Gastroesophageal sphincter (tissue), 4 donors: ENCODE results near the gene SGSH. TPM values are rescaled to one million over a fixed set of nuclear protein-coding genes. Genes with fewer than 3 reads are reported as not detected.

ENCODE experiments used
- ATAC-seq: fragments of 150-250 bp; one replicate; pipeline ENCODE4 v1.9.1; 2016; ENCODE audit warnings: mild to moderate bottlenecking, moderate library complexity
- H3K27ac ChIP-seq, 4 donors: fragments of 200-600 bp; sonication (generic) in 3 of 4; 1 replicate in 3 of 4; 2 replicates in 1 of 4; pipeline ENCODE4 v1.5.1; 2016 to 2019
- H3K27me3 ChIP-seq: fragments of 200-600 bp; sonication (generic); one replicate; pipeline ENCODE4 v1.5.1; 2019
- H3K36me3 ChIP-seq, 2 donors: fragments of 200-600 bp; sonication (generic); one replicate each; pipeline ENCODE4 v1.5.1; 2019; ENCODE audit warnings: control low read depth in 1 of 2
- H3K4me1 ChIP-seq, 3 donors: fragments of 200-600 bp; sonication (generic); 1 replicate in 2 of 3; 2 replicates in 1 of 3; pipeline ENCODE4 v1.5.1; 2016 to 2019; ENCODE audit warnings: control low read depth in 2 of 3
- H3K4me3 ChIP-seq, 2 donors: fragments of 200-600 bp; sonication (generic); one replicate each; pipeline ENCODE4 v1.5.1; 2019; ENCODE audit warnings: mild to moderate bottlenecking in 1 of 2, moderate library complexity in 1 of 2
- H3K9me3 ChIP-seq, 3 donors: fragments of 200-600 bp; sonication (generic); one replicate each; pipeline ENCODE4 v1.5.1; 2017 to 2019; ENCODE audit warnings: control low read depth in 2 of 3
- CTCF ChIP-seq, 4 experiments: fragments of 200-600 bp in 2 of 4; fragments of 450-650 bp in 2 of 4; sonication (generic) in 1 of 4; IDR thresholded peaks; one replicate each; pipeline ENCODE4 v1.5.1; 2017 to 2019; ENCODE audit warnings: antibody characterized with exemption in 4 of 4, mild to moderate bottlenecking in 2 of 4, moderate library complexity in 2 of 4
- EP300 ChIP-seq: sonication (generic); formaldehyde crosslinking; IDR thresholded peaks from one replicate; pipeline ENCODE4 v1.6.1; 2017; ENCODE audit warnings: antibody characterized with exemption, mild to moderate bottlenecking
- POLR2A ChIP-seq, 2 donors: fragments of 450-650 bp; IDR thresholded peaks; one replicate each; pipeline ENCODE4 v1.6.1; 2017; ENCODE audit warnings: antibody characterized with exemption in 2 of 2, mild to moderate bottlenecking in 2 of 2, moderate library complexity in 1 of 2
- POLR2AphosphoS5 ChIP-seq: sonication (generic); formaldehyde crosslinking; IDR thresholded peaks from one replicate; pipeline ENCODE4 v1.6.1; 2017; ENCODE audit warnings: antibody characterized with exemption
- WGBS, 2 donors: methylation state at CpG; one replicate each; pipeline ENCODE4 v1.1.5; 2018; ENCODE audit warnings: low coverage in 1 of 2; 5-methylcytosine and 5-hydroxymethylcytosine counted together
- total RNA-seq, 4 donors: library from RNA; depleted of rRNA; stranded (reverse); fragments of >200 nt; gene quantifications; one replicate each; pipeline ENCODE4 v1.1.0, GENCODE V29; 2016

SGSH gene
- total RNA-seq = 10 to 100 TPM; 16.8 to 39.2 (median 18.2) TPM

DNA sequence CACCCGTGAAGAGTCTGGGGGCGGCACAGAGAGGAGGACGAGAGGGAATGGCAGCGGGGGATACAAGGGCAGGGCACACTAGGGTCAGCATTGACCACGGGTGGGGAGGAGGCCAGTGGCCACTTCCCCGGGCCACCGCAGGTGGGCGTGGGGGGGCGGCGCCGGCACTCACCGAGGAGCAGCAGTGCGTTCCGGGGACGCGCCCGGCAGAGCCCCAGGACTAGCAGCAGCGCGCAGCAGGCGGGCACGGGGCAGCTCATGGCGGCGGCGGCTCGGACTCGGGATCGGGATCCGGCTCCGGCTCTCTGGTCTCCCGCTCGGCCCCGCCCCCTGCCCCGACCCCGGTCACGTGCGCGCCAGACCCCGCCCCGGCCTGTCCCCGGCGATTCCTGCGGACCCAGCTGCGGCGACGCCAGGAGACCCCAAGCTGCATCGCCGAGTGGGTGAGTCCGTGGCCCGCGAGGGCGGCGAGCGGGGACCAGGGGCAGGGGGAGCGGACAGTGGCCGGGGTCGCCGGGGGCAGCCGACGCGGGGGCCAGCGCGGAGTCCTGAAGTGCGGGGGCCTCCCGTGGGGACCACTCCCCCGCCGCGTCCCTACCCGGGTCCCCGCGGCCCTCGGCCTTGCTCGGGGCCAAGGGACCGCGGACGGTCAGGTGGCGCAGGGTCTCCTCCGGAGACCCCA lies at the start of gene SGSH, which contains the start of gene SLC26A11:
TSS of gene SGSH (minus strand) at position 280 of the 682 bp plus-strand sequence. CDS start at position 260, 20 bp downstream.
TSS of gene SLC26A11 (plus strand) at position 374 of the 682 bp plus-strand sequence. CDS start 1,134 bp downstream, outside the sequence.
- peak; percentile 85 for ATAC-seq
- TF ChIP-seq POLR2AphosphoS5 (peak; percentile 24), POLR2A (IDR thresholded peaks at IDR 0.05) (peak; percentile 36 to 46), CTCF (IDR thresholded peaks at IDR 0.05) (peak in 1 of 4 experiments; percentile 23), EP300 (no peak)
- H3K9me3 ChIP-seq = no peaks in the 10 kb centered on the region
- peak within 1 kb of the TSS; percentile 54 to 89 (median 86) for H3K27ac ChIP-seq
- peak within 1 kb of the TSS; percentile 96 to 100 for H3K4me3 ChIP-seq
- H3K27me3 ChIP-seq = no peaks in the 10 kb centered on the region
- H3K36me3 ChIP-seq = peaks cover 0 to 49% of the 10 kb centered on the region in 2 donors
- H3K4me1 ChIP-seq = peaks cover 0 to 49% (median 10%) of the 10 kb centered on the region in 3 donors
- no CpG with 5 or more reads among the region's 77 CpGs for WGBS, 2 donors

DNA sequence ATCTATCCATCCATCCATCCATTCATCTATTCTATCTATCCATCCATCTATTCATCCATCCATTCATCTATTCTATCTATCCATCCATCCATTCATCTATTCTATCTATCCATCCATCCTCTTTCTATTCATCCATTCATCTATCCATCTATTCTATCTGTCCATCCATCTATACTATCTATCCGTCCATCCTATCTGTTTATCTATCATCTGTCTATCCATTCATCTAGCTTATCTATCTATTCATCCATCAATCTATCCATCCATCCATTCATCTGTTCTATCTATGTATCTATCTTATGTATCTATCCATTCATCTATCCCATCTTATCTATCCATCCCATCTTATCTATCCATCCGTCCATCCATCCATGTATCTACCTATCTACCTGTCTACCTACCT lies 49.3 kb upstream of the SGSH start:
- Histone ChIP-seq H3K4me3 (no peak overlapping the region), H3K36me3 (peaks cover 0 to 77% of the 10 kb centered on the region in 2 donors), H3K9me3 (no peaks in the 10 kb centered on the region), H3K27me3 (no peaks in the 10 kb centered on the region), H3K4me1 (peaks cover 0 to 17% (median under 1%) of the 10 kb centered on the region in 3 donors), H3K27ac (no peak overlapping the region)
- no peak for TF ChIP-seq CTCF (IDR thresholded peaks at IDR 0.05)
- TF ChIP-seq POLR2A (IDR thresholded peaks at IDR 0.05) = no peak
- no peak for TF ChIP-seq POLR2AphosphoS5
- no peak for TF ChIP-seq EP300
- ATAC-seq = no peak
- 81 to 88% methylated on average over 2 of the region's 2 CpGs for WGBS, 2 donors

DNA sequence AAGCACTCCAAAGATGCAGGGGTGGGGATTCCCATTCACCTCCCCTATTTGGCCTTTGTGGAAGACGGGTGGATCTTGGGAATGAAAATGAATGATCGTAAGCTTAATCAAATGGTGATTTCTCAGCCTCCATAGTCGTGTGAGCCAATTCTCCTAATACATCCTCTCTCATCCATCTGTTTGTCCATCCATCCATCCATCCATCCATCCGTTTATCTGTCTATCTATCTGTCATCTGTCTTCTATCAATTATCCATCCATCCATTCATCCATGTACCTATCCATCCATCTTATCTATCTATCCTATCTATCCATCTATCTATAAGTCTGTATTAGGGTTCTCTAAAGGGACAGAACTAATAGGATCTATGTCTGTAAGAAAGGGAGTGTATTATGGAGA lies 48.3 kb upstream of the SGSH start:
- ATAC-seq = no peak
- H3K9me3 ChIP-seq = no peaks in the 10 kb centered on the region
- peaks cover 0 to 77% of the 10 kb centered on the region in 2 donors for H3K36me3 ChIP-seq
- H3K27ac ChIP-seq = no peak overlapping the region
- H3K4me1 ChIP-seq = peaks cover 0 to 27% (median 9%) of the 10 kb centered on the region in 3 donors
- no peak for TF ChIP-seq POLR2AphosphoS5
- WGBS, 2 donors = 84% methylated on average over 3 to 4 of the region's 4 CpGs
- no peaks in the 10 kb centered on the region for H3K27me3 ChIP-seq
- no peak overlapping the region for H3K4me3 ChIP-seq

- no peak overlapping the region for H3K27ac ChIP-seq
- no peak for ATAC-seq
- H3K36me3 ChIP-seq = peaks cover 0 to 66% of the 10 kb centered on the region in 2 donors
- H3K9me3 ChIP-seq = no peaks in the 10 kb centered on the region
- 95 to 96% methylated on average over 6 of the region's 6 CpGs for WGBS, 2 donors
- H3K27me3 ChIP-seq = no peaks in the 10 kb centered on the region
- TF ChIP-seq POLR2AphosphoS5 (no peak), POLR2A (IDR thresholded peaks at IDR 0.05) (no peak), EP300 (no peak), CTCF (IDR thresholded peaks at IDR 0.05) (no peak)
- H3K4me3 ChIP-seq = no peak overlapping the region
- H3K4me1 ChIP-seq = peaks cover 0 to 37% (median 18%) of the 10 kb centered on the region in 3 donors
These were observed 47.3 kb upstream of the SGSH start for GRCh38 chr17:80267391-80267790.

DNA sequence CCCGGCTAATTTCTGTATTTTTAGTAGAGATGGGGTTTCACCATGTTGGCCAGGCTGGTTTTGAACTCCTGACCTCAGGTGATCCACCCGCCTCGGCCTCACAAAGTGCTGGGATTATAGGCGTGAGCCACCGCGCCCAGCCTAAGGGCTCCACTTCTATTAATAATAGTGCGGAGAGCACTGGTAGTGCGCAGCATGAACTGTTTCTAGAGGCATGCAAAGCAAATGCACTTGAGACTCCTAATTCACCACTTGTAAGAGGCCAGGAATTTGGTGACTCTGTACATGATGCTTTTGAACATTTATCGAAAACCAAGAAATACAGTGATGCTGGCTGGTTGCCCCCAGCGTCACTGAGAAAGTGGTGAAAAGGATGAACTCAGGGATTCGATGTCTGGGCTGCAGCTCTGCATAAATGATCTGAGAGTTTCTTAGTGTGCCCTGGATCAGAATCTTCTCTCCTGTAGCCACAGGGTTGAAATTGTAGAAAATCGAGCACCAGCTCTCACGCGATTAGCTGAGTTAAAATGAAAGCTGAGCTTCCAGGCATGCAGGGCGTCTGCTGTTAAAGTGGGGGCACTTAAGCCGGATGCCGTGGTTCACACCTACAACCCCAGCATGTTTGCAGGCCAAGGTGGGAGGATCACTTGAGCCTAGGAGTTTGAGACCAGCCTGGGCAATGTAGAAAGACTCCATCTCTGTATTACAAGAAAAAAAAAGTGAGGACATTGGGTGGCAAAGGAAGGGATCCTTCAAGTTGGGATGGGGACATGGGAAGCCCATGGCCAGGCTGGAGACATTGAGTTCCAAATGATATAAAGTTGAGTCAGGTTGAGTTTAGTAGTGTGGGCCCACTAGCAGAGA lies 45.3 kb upstream of the SGSH start:
- Histone ChIP-seq H3K4me1 (peaks cover 2 to 48% (median 26%) of the 10 kb centered on the region in 3 donors), H3K36me3 (peaks cover 0 to 64% of the 10 kb centered on the region in 2 donors), H3K4me3 (no peak overlapping the region), H3K9me3 (no peaks in the 10 kb centered on the region), H3K27ac (no peak overlapping the region), H3K27me3 (no peaks in the 10 kb centered on the region)
- ATAC-seq = no peak
- 81 to 87% methylated on average over 5 to 8 of the region's 17 CpGs for WGBS, 2 donors
- TF ChIP-seq EP300 = no peak
- no peak for TF ChIP-seq CTCF (IDR thresholded peaks at IDR 0.05)
- no peak for TF ChIP-seq POLR2A (IDR thresholded peaks at IDR 0.05)
- no peak for TF ChIP-seq POLR2AphosphoS5
